Neural cell (in vitro differentiated cells): Measurements from ENCODE around the gene DOK6. TPM values are rescaled to one million over a fixed set of nuclear protein-coding genes. Genes with fewer than 3 reads are reported as not detected.

Experiments
- H2AFZ ChIP-seq: fragments of 200-600, 300-800 bp; sonication (generic), shearing (Covaris generic); 2 replicates; pipeline ENCODE4 v1.6.0; 2014; ENCODE audit warnings: low read depth, mild to moderate bottlenecking, antibody characterized with exemption, low read length, moderate library complexity
- H3F3A ChIP-seq: fragments of 200-600 bp; shearing (Covaris generic); 2 replicates; pipeline ENCODE4 v1.6.1; 2016; ENCODE audit warnings: mild to moderate bottlenecking, moderate library complexity, mixed read lengths, antibody characterized with exemption, low read length; ENCODE audit not compliant: insufficient read depth, poor library complexity, severe bottlenecking
- H3K27ac ChIP-seq: fragments of 200-600, 300-800 bp; sonication (generic), shearing (Covaris generic); 2 replicates; pipeline ENCODE4 v1.5.1; 2014; ENCODE audit warnings: mild to moderate bottlenecking, low read length, moderate library complexity
- H3K27me3 ChIP-seq: fragments of 300-800, 200-600 bp; sonication (generic), shearing (Covaris generic); 2 replicates; pipeline ENCODE4 v1.6.0; 2014; ENCODE audit warnings: mild to moderate bottlenecking, low read depth, low read length, moderate library complexity; ENCODE audit not compliant: insufficient read depth
- H3K36me3 ChIP-seq: fragments of 300-800, 200-600 bp; sonication (generic), shearing (Covaris generic); 2 replicates; pipeline ENCODE4 v1.5.1; 2014; ENCODE audit warnings: mild to moderate bottlenecking, antibody characterized with exemption, low read length, moderate library complexity; ENCODE audit not compliant: insufficient read depth
- H3K4me2 ChIP-seq: fragments of 300-800, 200-600 bp; sonication (generic), shearing (Covaris generic); 2 replicates; pipeline ENCODE4 v1.6.0; 2014; ENCODE audit warnings: mild to moderate bottlenecking, low read length
- H3K4me3 ChIP-seq: fragments of 300-800, 200-600 bp; sonication (generic), shearing (Covaris generic); 2 replicates; pipeline ENCODE4 v1.5.1; 2014; ENCODE audit warnings: mild to moderate bottlenecking, low read length, moderate library complexity
- H3K79me2 ChIP-seq: fragments of 200-600 bp; shearing (Covaris generic); replicated peaks from 2 replicates; pipeline ENCODE4 v1.6.0; 2014; ENCODE audit warnings: mild to moderate bottlenecking, low read length, moderate library complexity; ENCODE audit not compliant: insufficient read depth
- H3K9ac ChIP-seq: fragments of 300-800, 200-600 bp; sonication (generic), shearing (Covaris generic); 2 replicates; pipeline ENCODE4 v1.6.1; 2016; ENCODE audit warnings: mild to moderate bottlenecking, low read length, mixed read lengths
- H3K9me2 ChIP-seq: fragments of 200-600 bp; shearing (Covaris generic); 2 replicates; pipeline ENCODE4 v1.6.1; 2016; ENCODE audit warnings: mild to moderate bottlenecking, low read length, mixed read lengths; ENCODE audit not compliant: insufficient read depth
- H3K9me3 ChIP-seq: fragments of 200-600, 300-800 bp; sonication (generic), shearing (Covaris generic); 2 replicates; pipeline ENCODE4 v1.6.1; 2016; ENCODE audit warnings: mild to moderate bottlenecking, mixed run types, low read length, moderate library complexity, mixed read lengths
- H4K20me1 ChIP-seq: fragments of 200-600 bp; shearing (Covaris generic); 2 replicates; pipeline ENCODE4 v1.6.1; 2016; ENCODE audit warnings: mild to moderate bottlenecking, mixed run types; ENCODE audit not compliant: insufficient read depth
- CTCF ChIP-seq: fragments of 450-650 bp; IDR thresholded peaks from 2 replicates; pipeline ENCODE4 v1.5.1; 2014; ENCODE audit warnings: antibody characterized with exemption, mild to moderate bottlenecking, moderate library complexity; ENCODE audit not compliant: poor library complexity, severe bottlenecking
- EP300 ChIP-seq: fragments of 450-650 bp; conservative IDR thresholded peaks from 2 replicates; pipeline ENCODE4 v1.6.1; 2014; ENCODE audit warnings: antibody characterized with exemption, mild to moderate bottlenecking, moderate library complexity; ENCODE audit not compliant: poor library complexity, severe bottlenecking
- EZH2 ChIP-seq: fragments of 200-600, 300-800 bp; shearing (Covaris generic), sonication (generic); IDR thresholded peaks from 2 replicates; pipeline ENCODE4 v1.6.1; 2014; ENCODE audit warnings: antibody characterized with exemption, low read length, borderline replicate concordance, mild to moderate bottlenecking; ENCODE audit not compliant: insufficient read depth, poor library complexity, severe bottlenecking
- MXI1 ChIP-seq: fragments of 450-650 bp; conservative IDR thresholded peaks from 2 replicates; pipeline ENCODE4 v1.6.1; 2014; ENCODE audit warnings: antibody characterized with exemption, mild to moderate bottlenecking; ENCODE audit not compliant: poor library complexity, severe bottlenecking
- POLR2AphosphoS5 ChIP-seq: IDR thresholded peaks from 2 replicates; pipeline ENCODE4 v1.6.1; 2012
- RAD21 ChIP-seq: fragments of 450-650 bp; conservative IDR thresholded peaks from 2 replicates; pipeline ENCODE4 v1.6.1; 2014; ENCODE audit warnings: antibody characterized with exemption, mild to moderate bottlenecking, moderate library complexity
- REST ChIP-seq: IDR thresholded peaks from 2 replicates; pipeline ENCODE4 v1.6.1; 2012; ENCODE audit warnings: borderline replicate concordance
- SMC3 ChIP-seq: fragments of 450-650 bp; conservative IDR thresholded peaks from 2 replicates; pipeline ENCODE4 v1.6.1; 2014; ENCODE audit warnings: antibody characterized with exemption, mild to moderate bottlenecking, moderate library complexity; ENCODE audit not compliant: poor library complexity
- TAF1 ChIP-seq: IDR thresholded peaks from 2 replicates; pipeline ENCODE4 v1.6.1; 2012; ENCODE audit warnings: low read depth
- polyA plus RNA-seq: library from polyadenylated mRNA; depleted of rRNA; stranded (reverse); fragments of >200 nt; gene quantifications from 2 replicates; pipeline ENCODE4 v1.2.3, GENCODE V29; 2014

The DOK6 gene
- polyA plus RNA-seq, 1 donor from 2014 or later, result 9.7 TPM

GRCh38 chr18:69557282-69557681 lies 156.6 kb downstream of the DOK6 start:
- H3K9ac ChIP-seq, result no peak overlapping the region
- no peak for TF ChIP-seq EP300
- no peak for TF ChIP-seq TAF1
- peak; percentile 94 for TF ChIP-seq REST
- H2AFZ ChIP-seq, result no peak overlapping the region
- no peaks in the 10 kb centered on the region for H4K20me1 ChIP-seq
- no peak overlapping the region for H3K4me3 ChIP-seq
- H3K27ac ChIP-seq, result no peak overlapping the region
- H3K79me2 ChIP-seq, result no peaks in the 10 kb centered on the region
- H3K36me3 ChIP-seq, result no peaks in the 10 kb centered on the region
- no peaks in the 10 kb centered on the region for H3K9me3 ChIP-seq
- no peaks in the 10 kb centered on the region for H3F3A ChIP-seq
- H3K27me3 ChIP-seq, result no peaks in the 10 kb centered on the region
- no peaks in the 10 kb centered on the region for H3K9me2 ChIP-seq
- H3K4me2 ChIP-seq, result no peak overlapping the region

GRCh38 chr18:69558052-69558451 lies 157.4 kb downstream of the DOK6 start:
- no peaks in the 10 kb centered on the region for H3K36me3 ChIP-seq
- TF ChIP-seq EZH2 (no peak), SMC3 (no peak), CTCF (no peak), MXI1 (no peak), EP300 (no peak), RAD21 (no peak)
- no peaks in the 10 kb centered on the region for H3K27me3 ChIP-seq
- no peak overlapping the region for H3K27ac ChIP-seq
- H4K20me1 ChIP-seq, result no peaks in the 10 kb centered on the region
- H3K9ac ChIP-seq, result no peak overlapping the region
- no peak overlapping the region for H3K4me2 ChIP-seq
- no peaks in the 10 kb centered on the region for H3K9me3 ChIP-seq
- H3K9me2 ChIP-seq, result no peaks in the 10 kb centered on the region
- no peak overlapping the region for H2AFZ ChIP-seq
- H3K4me3 ChIP-seq, result no peak overlapping the region
- H3F3A ChIP-seq, result no peaks in the 10 kb centered on the region
- no peaks in the 10 kb centered on the region for H3K79me2 ChIP-seq

- no peaks in the 10 kb centered on the region for H3K79me2 ChIP-seq
- H2AFZ ChIP-seq, result no peak overlapping the region
- no peak overlapping the region for H3K4me2 ChIP-seq
- no peaks in the 10 kb centered on the region for H3K36me3 ChIP-seq
- H3K9me3 ChIP-seq, result no peaks in the 10 kb centered on the region
- H3K4me3 ChIP-seq, result no peak overlapping the region
- H3K9me2 ChIP-seq, result no peaks in the 10 kb centered on the region
- no peaks in the 10 kb centered on the region for H3F3A ChIP-seq
- no peak overlapping the region for H3K27ac ChIP-seq
- TF ChIP-seq TAF1, result no peak
- TF ChIP-seq POLR2AphosphoS5, result no peak
- no peak for TF ChIP-seq RAD21
- no peak for TF ChIP-seq CTCF
- no peak for TF ChIP-seq SMC3
- H4K20me1 ChIP-seq, result no peaks in the 10 kb centered on the region
- H3K27me3 ChIP-seq, result no peaks in the 10 kb centered on the region
- H3K9ac ChIP-seq, result no peak overlapping the region
Observed at GRCh38 chr18:69559604-69560003, 158.9 kb downstream of the DOK6 start.
